Measurements from ENCODE around the gene ST7. TPM values are rescaled to one million over a fixed set of nuclear protein-coding genes. Genes with fewer than 3 reads are reported as not detected.

The ST7 gene
- total RNA-seq, 1 experiment from 2014 or later, result 12.9 TPM

DNA sequence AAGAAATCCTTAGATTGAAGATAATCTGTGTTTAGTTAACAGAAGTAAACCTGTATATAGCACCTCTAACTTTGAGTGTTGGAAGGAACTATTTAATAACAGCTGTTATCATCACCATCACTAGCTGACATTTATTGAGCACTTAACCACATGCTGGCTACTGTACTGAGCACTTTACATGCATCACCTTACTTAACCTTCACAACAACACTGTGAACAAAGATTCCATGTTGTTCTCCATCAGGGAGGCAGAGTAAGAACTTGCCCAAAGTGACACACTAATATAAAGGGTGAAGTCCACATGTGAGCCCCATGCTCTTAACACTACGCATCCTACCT is 182.2 kb downstream of the ST7 start:
- H3K79me2 ChIP-seq (ENCODE audit: insufficient read depth, low read length), result no peaks in the 10 kb centered on the region
- H2AFZ ChIP-seq (ENCODE audit: low read length), result no peak overlapping the region
- no peak overlapping the region for H3K27ac Mint-ChIP-seq
- peaks cover 0 to 9% (median 8%) of the 10 kb centered on the region in 3 experiments; a peak in 5 of 7 replicates for H3K36me3 Mint-ChIP-seq (ENCODE audit: insufficient read depth in 1 of 3, low read depth in 3 of 3)
- H3K18ac ChIP-seq (ENCODE audit: insufficient read length, low read depth, low read length), result no peak overlapping the region
- no peak overlapping the region for H3T11ph ChIP-seq (ENCODE audit: low read length)
- H2BK15ac ChIP-seq (ENCODE audit: low read depth, low read length), result no peak overlapping the region
- no peak overlapping the region for H2BK5ac ChIP-seq (ENCODE audit: insufficient read length, low read length)
- no peak overlapping the region for H3K9ac ChIP-seq (ENCODE audit: extremely low read depth, insufficient read length, low read length)
- no CpG with 5 or more reads among the region's 1 CpG for WGBS (ENCODE audit: extremely low coverage, insufficient read length, low lambda C conversion rate)
- H3K27ac ChIP-seq (ENCODE audit: insufficient read length, low read depth, low read length), result no peak overlapping the region
- H2AK5ac ChIP-seq (ENCODE audit: insufficient read length, low read length), result no peak overlapping the region
- H3K9me3 Mint-ChIP-seq, result no peaks in the 10 kb centered on the region
- no peak overlapping the region for H3K4me2 ChIP-seq (ENCODE audit: insufficient read depth, insufficient read length, low read length)
- no peak overlapping the region for H3K4ac ChIP-seq (ENCODE audit: low read depth, low read length)
- TF ChIP-seq, protein P1, sequence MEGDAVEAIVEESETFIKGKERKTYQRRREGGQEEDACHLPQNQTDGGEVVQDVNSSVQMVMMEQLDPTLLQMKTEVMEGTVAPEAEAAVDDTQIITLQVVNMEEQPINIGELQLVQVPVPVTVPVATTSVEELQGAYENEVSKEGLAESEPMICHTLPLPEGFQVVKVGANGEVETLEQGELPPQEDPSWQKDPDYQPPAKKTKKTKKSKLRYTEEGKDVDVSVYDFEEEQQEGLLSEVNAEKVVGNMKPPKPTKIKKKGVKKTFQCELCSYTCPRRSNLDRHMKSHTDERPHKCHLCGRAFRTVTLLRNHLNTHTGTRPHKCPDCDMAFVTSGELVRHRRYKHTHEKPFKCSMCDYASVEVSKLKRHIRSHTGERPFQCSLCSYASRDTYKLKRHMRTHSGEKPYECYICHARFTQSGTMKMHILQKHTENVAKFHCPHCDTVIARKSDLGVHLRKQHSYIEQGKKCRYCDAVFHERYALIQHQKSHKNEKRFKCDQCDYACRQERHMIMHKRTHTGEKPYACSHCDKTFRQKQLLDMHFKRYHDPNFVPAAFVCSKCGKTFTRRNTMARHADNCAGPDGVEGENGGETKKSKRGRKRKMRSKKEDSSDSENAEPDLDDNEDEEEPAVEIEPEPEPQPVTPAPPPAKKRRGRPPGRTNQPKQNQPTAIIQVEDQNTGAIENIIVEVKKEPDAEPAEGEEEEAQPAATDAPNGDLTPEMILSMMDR (conservative IDR thresholded peaks at IDR 0.05), result no peak
- H3K4me3 Mint-ChIP-seq, result no peak overlapping the region
- H3K27me3 ChIP-seq (ENCODE audit: insufficient read depth, low read length), result no peaks in the 10 kb centered on the region
- peaks cover 27% of the 10 kb centered on the region in 2 experiments for H3K4me1 Mint-ChIP-seq
- H2BK20ac ChIP-seq (ENCODE audit: low read depth, low read length, poor library complexity, severe bottlenecking), result no peak overlapping the region
- no peak overlapping the region for H3K14ac ChIP-seq (ENCODE audit: insufficient read depth, low read length)
- H3K56ac ChIP-seq (ENCODE audit: insufficient read length, low read depth, low read length), result no peak overlapping the region
- no peaks in the 10 kb centered on the region for H3K27me3 Mint-ChIP-seq (ENCODE audit: low read depth)
- H3K23ac ChIP-seq (ENCODE audit: insufficient read length, low read depth, low read length), result no peak overlapping the region
- peaks cover 3% of the 10 kb centered on the region for H3K4me1 ChIP-seq (ENCODE audit: insufficient read depth, low read length)
- H3K79me1 ChIP-seq (ENCODE audit: insufficient read depth, low read depth, low read length, poor library complexity, severe bottlenecking), result no peaks in the 10 kb centered on the region
- H4K91ac ChIP-seq (ENCODE audit: insufficient read length, low read depth, low read length), result no peak overlapping the region
- H4K20me1 ChIP-seq (ENCODE audit: control insufficient read depth, insufficient read depth, insufficient read length), result no peaks in the 10 kb centered on the region
- H2BK120ac ChIP-seq (ENCODE audit: low read depth, low read length, poor library complexity, severe bottlenecking), result no peak overlapping the region
- no peak overlapping the region for H2BK12ac ChIP-seq (ENCODE audit: insufficient read length, low read depth, low read length)
- H3K23me2 ChIP-seq (ENCODE audit: insufficient read length, low read depth, low read length, poor library complexity, severe bottlenecking), result no peaks in the 10 kb centered on the region
- no peak overlapping the region for H4K5ac ChIP-seq (ENCODE audit: insufficient read length, low read depth, low read length)
- H4K8ac ChIP-seq (replicated peaks; ENCODE audit: insufficient read length, low read depth, low read length), result no peak overlapping the region
- H3K9me3 ChIP-seq (ENCODE audit: control insufficient read depth, low read depth, low read length), result no peaks in the 10 kb centered on the region
- no peak for DNase-seq
